ENCODE results near the gene RGS4.

Gene RGS4

DNA sequence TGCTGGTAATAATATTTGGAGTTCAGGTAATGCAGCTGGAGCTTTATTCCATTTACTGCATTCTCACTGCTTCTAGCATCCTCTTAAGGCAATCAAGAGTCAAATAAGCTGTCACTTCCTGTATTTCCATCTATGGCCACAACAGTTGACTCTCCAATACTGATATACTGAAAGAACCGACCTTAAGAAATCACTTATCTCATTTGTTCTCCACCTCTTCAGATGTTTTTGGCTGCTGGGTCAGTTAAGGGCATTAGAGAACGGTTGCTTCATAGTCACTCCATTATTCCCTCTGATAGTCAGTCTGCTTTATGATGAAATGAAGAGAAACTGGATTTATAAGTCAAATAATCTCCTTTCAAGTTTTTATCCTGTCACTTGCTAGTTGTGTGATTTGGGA is 14.2 kb upstream of the RGS4 start:
- Histone ChIP-seq H3K9me3 (ENCODE audit: control extremely low read depth in 1 of 5, control insufficient read depth in 4 of 5, insufficient read depth in 2 of 5, low read depth in 1 of 5, low read length in 4 of 5) (no peaks in the 10 kb centered on the region), H3K27ac (ENCODE audit: insufficient read depth in 1 of 2, low read depth in 1 of 2, low read length in 2 of 2, poor library complexity in 1 of 2, severe bottlenecking in 2 of 2) (no peak overlapping the region), H3K4me1 (ENCODE audit: control extremely low read depth in 1 of 4, control insufficient read depth in 4 of 4, insufficient read depth in 4 of 4, low read length in 3 of 4) (no peaks in the 10 kb centered on the region), H3K27me3 (replicated peaks in 2 of 5; ENCODE audit: control insufficient read depth in 4 of 5, insufficient read depth in 5 of 5, low read length in 4 of 5) (peaks cover 0 to 2% (median 0%) of the 10 kb centered on the region in 5 experiments), H3K36me3 (ENCODE audit: control insufficient read depth in 4 of 4, insufficient read depth in 4 of 4, low read length in 3 of 4) (no peaks in the 10 kb centered on the region), H3K4me3 (ENCODE audit: control insufficient read depth in 1 of 7, extremely low read depth in 1 of 7, insufficient read depth in 4 of 7, low read depth in 2 of 7, low read length in 6 of 7) (no peak overlapping the region)
- no peak for DNase-seq
- CTCF ChIA-PET, result no interaction called here
- WGBS (ENCODE audit: insufficient coverage), result no CpG with 5 or more reads among the region's 2 CpGs
- POLR2A ChIA-PET, result no interaction called here

DNA sequence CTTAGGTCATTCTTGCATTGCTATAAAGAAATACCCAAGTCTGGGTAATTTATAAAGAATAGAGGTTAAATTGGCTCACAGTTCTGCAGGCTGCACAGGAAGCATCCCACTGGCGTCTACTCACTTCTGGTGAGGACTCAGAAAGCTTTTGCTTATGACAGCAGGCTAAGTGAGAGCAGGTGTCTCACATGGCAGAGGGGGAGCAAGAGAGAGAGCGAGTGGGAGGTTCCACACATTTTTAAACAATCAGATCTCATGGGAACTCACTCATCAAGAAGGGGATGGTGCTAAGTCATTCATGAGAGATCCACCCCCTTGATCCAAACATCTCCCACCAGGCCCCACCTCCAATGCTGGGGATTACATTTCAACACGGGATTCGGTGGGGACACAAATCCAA is 13.6 kb upstream of the RGS4 start:
- peaks cover 0 to 2% (median 0%) of the 10 kb centered on the region in 5 experiments for H3K27me3 ChIP-seq (replicated peaks in 2 of 5; ENCODE audit: control insufficient read depth in 4 of 5, insufficient read depth in 5 of 5, low read length in 4 of 5)
- ChIA-PET POLR2A (no interaction called here), CTCF (no interaction called here)
- no peaks in the 10 kb centered on the region for H3K4me1 ChIP-seq (ENCODE audit: control extremely low read depth in 1 of 4, control insufficient read depth in 4 of 4, insufficient read depth in 4 of 4, low read length in 3 of 4)
- 100% methylated on average over 1 of the region's 4 CpGs for WGBS (ENCODE audit: insufficient coverage)
- H3K4me3 ChIP-seq (ENCODE audit: control insufficient read depth in 1 of 7, extremely low read depth in 1 of 7, insufficient read depth in 4 of 7, low read depth in 2 of 7, low read length in 6 of 7), result no peak overlapping the region
- no peak overlapping the region for H3K27ac ChIP-seq (ENCODE audit: insufficient read depth in 1 of 2, low read depth in 1 of 2, low read length in 2 of 2, poor library complexity in 1 of 2, severe bottlenecking in 2 of 2)
- H3K36me3 ChIP-seq (ENCODE audit: control insufficient read depth in 4 of 4, insufficient read depth in 4 of 4, low read length in 3 of 4), result no peaks in the 10 kb centered on the region
- DNase-seq, result no peak
- H3K9me3 ChIP-seq (ENCODE audit: control extremely low read depth in 1 of 5, control insufficient read depth in 4 of 5, insufficient read depth in 2 of 5, low read depth in 1 of 5, low read length in 4 of 5), result no peaks in the 10 kb centered on the region

DNA sequence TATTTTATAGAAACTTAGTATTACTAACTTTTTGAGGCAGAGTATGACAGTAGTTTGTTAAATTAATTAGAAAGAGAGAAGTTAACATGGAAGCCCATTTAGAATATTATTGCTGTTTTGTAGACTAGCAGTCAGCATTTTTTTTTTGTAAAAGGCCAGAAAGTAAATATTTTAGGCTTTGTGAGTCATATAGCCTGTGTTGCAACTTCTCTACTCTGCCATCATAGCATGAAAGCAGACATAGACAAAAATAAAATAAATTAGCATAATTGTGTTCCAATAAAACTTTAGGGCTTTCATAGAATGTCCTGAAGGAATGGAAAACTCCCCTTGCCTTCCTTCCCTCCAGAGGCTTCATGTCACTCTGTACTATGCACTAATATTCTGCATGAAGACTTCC is 12.3 kb upstream of the RGS4 start:
- Histone ChIP-seq H3K4me3 (ENCODE audit: control insufficient read depth in 1 of 7, extremely low read depth in 1 of 7, insufficient read depth in 4 of 7, low read depth in 2 of 7, low read length in 6 of 7) (no peak overlapping the region), H3K36me3 (ENCODE audit: control insufficient read depth in 4 of 4, insufficient read depth in 4 of 4, low read length in 3 of 4) (no peaks in the 10 kb centered on the region), H3K9me3 (ENCODE audit: control extremely low read depth in 1 of 5, control insufficient read depth in 4 of 5, insufficient read depth in 2 of 5, low read depth in 1 of 5, low read length in 4 of 5) (no peaks in the 10 kb centered on the region), H3K27me3 (replicated peaks in 2 of 5; ENCODE audit: control insufficient read depth in 4 of 5, insufficient read depth in 5 of 5, low read length in 4 of 5) (peaks cover 0 to 2% (median 0%) of the 10 kb centered on the region in 5 experiments), H3K27ac (ENCODE audit: insufficient read depth in 1 of 2, low read depth in 1 of 2, low read length in 2 of 2, poor library complexity in 1 of 2, severe bottlenecking in 2 of 2) (no peak overlapping the region), H3K4me1 (ENCODE audit: control extremely low read depth in 1 of 4, control insufficient read depth in 4 of 4, insufficient read depth in 4 of 4, low read length in 3 of 4) (no peaks in the 10 kb centered on the region)
- ChIA-PET CTCF (no interaction called here), POLR2A (no interaction called here)
- no peak for DNase-seq

DNA sequence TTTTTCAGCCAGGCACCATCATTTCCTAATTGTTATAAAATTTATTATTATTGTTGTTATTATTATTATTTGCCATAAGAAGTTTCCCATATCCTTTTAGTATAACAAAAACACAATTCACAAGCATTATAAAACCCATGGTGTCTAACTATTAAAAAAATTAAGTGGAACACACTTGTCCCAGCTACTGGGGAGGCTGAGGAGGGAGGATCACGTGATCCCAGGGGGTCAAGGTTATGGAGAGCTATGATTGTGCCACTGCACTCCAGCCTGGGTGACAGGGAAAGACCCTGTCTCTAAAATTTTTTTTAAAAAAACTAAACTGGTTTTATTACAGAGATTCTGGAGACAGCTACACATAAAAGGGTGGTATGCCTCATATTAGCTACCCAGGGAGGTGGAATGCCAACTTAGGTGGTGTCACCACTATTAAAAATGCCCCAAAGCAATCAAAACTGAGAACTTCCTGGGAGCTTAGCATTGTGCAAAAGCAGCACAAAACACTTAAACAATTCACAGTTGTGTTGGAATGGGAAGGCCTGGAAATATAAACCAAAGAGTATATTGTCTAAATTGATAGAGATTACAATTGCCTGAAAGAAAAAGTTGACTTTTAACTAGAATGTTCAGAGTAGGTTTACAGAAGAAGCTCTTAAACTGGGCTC is 8.7 kb upstream of the RGS4 start:
- no peak for DNase-seq
- POLR2A ChIA-PET, result no interaction called here
- 100% methylated on average over 1 of the region's 1 CpG for WGBS (ENCODE audit: insufficient coverage)
- CTCF ChIA-PET, result interaction anchor here (1.4 to 1.7 kb wide), 2 partner anchors 11 to 115 kb away, joined by 4 to 6 read pairs; no protein-coding TSS in a partner anchor
- H3K27me3 ChIP-seq (replicated peaks in 2 of 5; ENCODE audit: control insufficient read depth in 4 of 5, insufficient read depth in 5 of 5, low read length in 4 of 5), result peaks cover 0 to 2% (median 0%) of the 10 kb centered on the region in 5 experiments
- H3K36me3 ChIP-seq (ENCODE audit: control insufficient read depth in 4 of 4, insufficient read depth in 4 of 4, low read length in 3 of 4), result no peaks in the 10 kb centered on the region
- no peak overlapping the region for H3K4me3 ChIP-seq (ENCODE audit: control insufficient read depth in 1 of 7, extremely low read depth in 1 of 7, insufficient read depth in 4 of 7, low read depth in 2 of 7, low read length in 6 of 7)
- no peaks in the 10 kb centered on the region for H3K4me1 ChIP-seq (ENCODE audit: control extremely low read depth in 1 of 4, control insufficient read depth in 4 of 4, insufficient read depth in 4 of 4, low read length in 3 of 4)
- no peak overlapping the region for H3K27ac ChIP-seq (ENCODE audit: insufficient read depth in 1 of 2, low read depth in 1 of 2, low read length in 2 of 2, poor library complexity in 1 of 2, severe bottlenecking in 2 of 2)
- no peaks in the 10 kb centered on the region for H3K9me3 ChIP-seq (ENCODE audit: control extremely low read depth in 1 of 5, control insufficient read depth in 4 of 5, insufficient read depth in 2 of 5, low read depth in 1 of 5, low read length in 4 of 5)

DNA sequence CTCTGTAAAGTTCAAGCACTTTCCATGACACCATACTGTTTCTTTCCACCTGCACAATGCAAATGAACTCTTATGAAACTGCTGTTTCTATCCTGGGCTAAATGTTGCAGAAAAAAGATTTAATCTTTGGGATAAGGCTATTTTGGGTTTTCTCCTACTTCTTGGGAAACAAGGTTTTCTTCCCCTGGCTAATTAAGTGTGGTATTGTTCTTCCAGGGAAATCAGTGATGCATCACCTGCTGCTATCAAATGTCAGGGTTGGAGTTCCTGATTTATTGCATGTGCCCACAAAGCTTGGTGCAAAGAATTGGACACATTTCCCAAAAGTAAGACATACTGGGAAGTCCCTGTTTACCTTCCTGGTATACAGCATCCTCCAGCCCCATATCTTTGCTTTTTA is 6.0 kb upstream of the RGS4 start:
- no peak for DNase-seq
- Histone ChIP-seq H3K27ac (ENCODE audit: insufficient read depth in 1 of 2, low read depth in 1 of 2, low read length in 2 of 2, poor library complexity in 1 of 2, severe bottlenecking in 2 of 2) (no peak overlapping the region), H3K36me3 (ENCODE audit: control insufficient read depth in 4 of 4, insufficient read depth in 4 of 4, low read length in 3 of 4) (no peaks in the 10 kb centered on the region), H3K9me3 (ENCODE audit: control extremely low read depth in 1 of 5, control insufficient read depth in 4 of 5, insufficient read depth in 2 of 5, low read depth in 1 of 5, low read length in 4 of 5) (no peaks in the 10 kb centered on the region), H3K27me3 (replicated peaks in 2 of 5; ENCODE audit: control insufficient read depth in 4 of 5, insufficient read depth in 5 of 5, low read length in 4 of 5) (peaks cover 0 to 19% (median 5%) of the 10 kb centered on the region in 5 experiments), H3K4me1 (ENCODE audit: control extremely low read depth in 1 of 4, control insufficient read depth in 4 of 4, insufficient read depth in 4 of 4, low read length in 3 of 4) (no peaks in the 10 kb centered on the region), H3K4me3 (ENCODE audit: control insufficient read depth in 1 of 7, extremely low read depth in 1 of 7, insufficient read depth in 4 of 7, low read depth in 2 of 7, low read length in 6 of 7) (no peak overlapping the region)
- POLR2A ChIA-PET, result no interaction called here
- CTCF ChIA-PET, result no interaction called here

DNA sequence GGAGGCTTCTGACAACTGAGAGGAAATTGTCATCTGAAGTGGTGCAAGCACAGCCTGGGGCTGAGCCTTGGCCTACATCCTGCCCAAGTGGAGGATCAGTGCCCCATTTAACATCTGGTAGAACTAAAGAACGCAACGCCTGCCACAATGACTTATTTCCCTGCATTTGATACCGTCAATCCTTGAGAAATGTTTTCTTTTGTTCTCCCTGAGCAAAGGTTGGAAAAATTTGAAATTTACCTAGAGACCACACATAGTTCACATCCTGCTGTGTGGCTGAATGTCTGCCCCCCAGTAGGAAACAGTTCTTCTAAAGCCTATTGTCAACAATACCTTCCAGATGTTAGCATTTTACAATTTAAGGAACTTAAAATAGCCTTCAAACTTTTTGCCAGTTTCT is 5.6 kb upstream of the RGS4 start:
- 58% methylated on average over 2 of the region's 3 CpGs for WGBS (ENCODE audit: insufficient coverage)

DNA sequence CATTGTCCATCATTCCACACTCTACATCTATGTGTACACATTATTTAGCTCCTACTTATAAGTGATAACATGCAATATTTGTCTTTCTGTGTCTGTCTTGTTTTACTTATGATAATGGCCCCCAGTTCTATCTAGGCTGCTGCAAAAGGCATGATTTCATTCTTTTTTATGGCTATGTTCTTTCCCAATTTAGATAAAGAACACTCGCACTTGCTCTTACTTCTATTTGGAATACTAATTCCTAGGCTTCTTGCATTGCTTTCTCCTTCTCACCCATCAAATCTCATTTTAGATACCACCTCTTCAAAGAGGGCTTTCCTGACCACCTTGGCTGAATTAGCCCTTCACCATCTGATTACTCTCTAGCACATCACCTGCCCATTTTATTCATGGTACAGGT is 3.0 kb upstream of the RGS4 start:
- no peaks in the 10 kb centered on the region for H3K36me3 ChIP-seq (ENCODE audit: control insufficient read depth in 4 of 4, insufficient read depth in 4 of 4, low read length in 3 of 4)
- no peak overlapping the region for H3K27ac ChIP-seq (ENCODE audit: insufficient read depth in 1 of 2, low read depth in 1 of 2, low read length in 2 of 2, poor library complexity in 1 of 2, severe bottlenecking in 2 of 2)
- DNase-seq, result no peak
- POLR2A ChIA-PET, result no interaction called here
- 82% methylated on average over 1 of the region's 1 CpG for WGBS (ENCODE audit: insufficient coverage)
- no peaks in the 10 kb centered on the region for H3K9me3 ChIP-seq (ENCODE audit: control extremely low read depth in 1 of 5, control insufficient read depth in 4 of 5, insufficient read depth in 2 of 5, low read depth in 1 of 5, low read length in 4 of 5)
- CTCF ChIA-PET, result no interaction called here
- peaks cover 10 to 48% (median 19%) of the 10 kb centered on the region in 5 experiments for H3K27me3 ChIP-seq (replicated peaks in 2 of 5; ENCODE audit: control insufficient read depth in 4 of 5, insufficient read depth in 5 of 5, low read length in 4 of 5)
- no peak overlapping the region for H3K4me3 ChIP-seq (ENCODE audit: control insufficient read depth in 1 of 7, extremely low read depth in 1 of 7, insufficient read depth in 4 of 7, low read depth in 2 of 7, low read length in 6 of 7)
- H3K4me1 ChIP-seq (ENCODE audit: control extremely low read depth in 1 of 4, control insufficient read depth in 4 of 4, insufficient read depth in 4 of 4, low read length in 3 of 4), result no peaks in the 10 kb centered on the region

More for the DNA sequence above, 5.6 kb upstream of the RGS4 start:
- ChIA-PET CTCF (no interaction called here), POLR2A (no interaction called here)
- H3K36me3 ChIP-seq (ENCODE audit: control insufficient read depth in 4 of 4, insufficient read depth in 4 of 4, low read length in 3 of 4), result no peaks in the 10 kb centered on the region
- peaks cover 0 to 24% (median 10%) of the 10 kb centered on the region in 5 experiments for H3K27me3 ChIP-seq (replicated peaks in 2 of 5; ENCODE audit: control insufficient read depth in 4 of 5, insufficient read depth in 5 of 5, low read length in 4 of 5)
- H3K4me1 ChIP-seq (ENCODE audit: control extremely low read depth in 1 of 4, control insufficient read depth in 4 of 4, insufficient read depth in 4 of 4, low read length in 3 of 4), result no peaks in the 10 kb centered on the region
- no peaks in the 10 kb centered on the region for H3K9me3 ChIP-seq (ENCODE audit: control extremely low read depth in 1 of 5, control insufficient read depth in 4 of 5, insufficient read depth in 2 of 5, low read depth in 1 of 5, low read length in 4 of 5)
- no peak overlapping the region for H3K27ac ChIP-seq (ENCODE audit: insufficient read depth in 1 of 2, low read depth in 1 of 2, low read length in 2 of 2, poor library complexity in 1 of 2, severe bottlenecking in 2 of 2)
- no peak for DNase-seq
- no peak overlapping the region for H3K4me3 ChIP-seq (ENCODE audit: control insufficient read depth in 1 of 7, extremely low read depth in 1 of 7, insufficient read depth in 4 of 7, low read depth in 2 of 7, low read length in 6 of 7)

Measured in common myeloid progenitor, CD34-positive (primary cell).